Keratinocyte (primary cell): ENCODE results near the gene P3H2. TPM values are rescaled to one million over a fixed set of nuclear protein-coding genes. Genes with fewer than 3 reads are reported as not detected.

Source experiments
- DNase-seq: peaks from one replicate; pipeline ENCODE4 v3.0.0-alpha.2; 2011; ENCODE audit warnings: low read depth, missing footprints, low spot score
- FAIRE-seq: peaks from 2 replicates; lab custom pipeline; 2011; peaks lifted over from hg19 to GRCh38; lab: Jason Lieb, UNC
- H2AFZ ChIP-seq: 2 replicates; pipeline ENCODE4 v1.6.0; 2012; ENCODE audit warnings: low read length, control low read depth, inconsistent platforms; ENCODE audit not compliant: control insufficient read depth
- H3K27ac ChIP-seq: 2 replicates; pipeline ENCODE4 v1.5.1; 2011; ENCODE audit warnings: low read length; ENCODE audit not compliant: control insufficient read depth, insufficient read depth
- H3K27me3 ChIP-seq: 3 replicates; pipeline ENCODE4 v1.6.0; 2011; ENCODE audit warnings: low read length; ENCODE audit not compliant: control insufficient read depth, insufficient read depth; ENCODE audit errors: extremely low read depth
- H3K36me3 ChIP-seq, 2 experiments: 2 replicates in 1 of 2; 3 replicates in 1 of 2; pipeline ENCODE4 v1.5.1; 2011; ENCODE audit warnings: low read length in 2 of 2, mild to moderate bottlenecking in 1 of 2; ENCODE audit not compliant: control insufficient read depth in 2 of 2, insufficient read depth in 2 of 2; ENCODE audit errors: extremely low read depth in 1 of 2
- H3K4me1 ChIP-seq: 3 replicates; pipeline ENCODE4 v1.5.1; 2011; ENCODE audit warnings: low read length; ENCODE audit not compliant: control insufficient read depth, insufficient read depth; ENCODE audit errors: extremely low read depth
- H3K4me2 ChIP-seq: 3 replicates; pipeline ENCODE4 v1.6.0; 2011; ENCODE audit warnings: low read depth, low read length; ENCODE audit not compliant: control insufficient read depth, insufficient read depth; ENCODE audit errors: extremely low read depth
- H3K4me3 ChIP-seq, 3 experiments: fragments of 200-600 bp in 1 of 3; sonication (generic) in 1 of 3; 2 replicates in 2 of 3; 3 replicates in 1 of 3; pipeline ENCODE4 v1.5.1; 2011 to 2016; ENCODE audit warnings: low read length in 3 of 3, mild to moderate bottlenecking in 3 of 3, control low read depth in 2 of 3, inconsistent platforms in 1 of 3, low read depth in 1 of 3, mixed read lengths in 1 of 3, mixed run types in 1 of 3, moderate library complexity in 1 of 3; ENCODE audit not compliant: control insufficient read depth in 2 of 3, insufficient read depth in 2 of 3; ENCODE audit errors: extremely low read depth in 1 of 3
- H3K79me2 ChIP-seq: 2 replicates; pipeline ENCODE4 v1.6.0; 2012; ENCODE audit warnings: low read length; ENCODE audit not compliant: control insufficient read depth, insufficient read depth
- H3K9ac ChIP-seq: 3 replicates; pipeline ENCODE4 v1.6.0; 2011; ENCODE audit warnings: low read length; ENCODE audit not compliant: control insufficient read depth, insufficient read depth; ENCODE audit errors: extremely low read depth
- H3K9me1 ChIP-seq: 3 replicates; pipeline ENCODE4 v1.6.0; 2011; ENCODE audit warnings: low read length; ENCODE audit not compliant: control insufficient read depth, insufficient read depth; ENCODE audit errors: extremely low read depth
- H3K9me3 ChIP-seq: 2 replicates; pipeline ENCODE4 v1.5.1; 2012; ENCODE audit warnings: low read depth, low read length; ENCODE audit not compliant: control insufficient read depth
- H4K20me1 ChIP-seq: 3 replicates; pipeline ENCODE4 v1.6.0; 2011; ENCODE audit warnings: low read length; ENCODE audit not compliant: control insufficient read depth, insufficient read depth; ENCODE audit errors: extremely low read depth
- EZH2 ChIP-seq: IDR thresholded peaks from one replicate; pipeline ENCODE4 v1.6.1; 2012; ENCODE audit warnings: inconsistent platforms, mild to moderate bottlenecking, low read length, moderate library complexity
- dilution Hi-C: fragments of 300-500 bp; cut with MboI; formaldehyde crosslinking; loops from one replicate; pipeline ENCODE4 v1.7.0; 2020; ENCODE audit warnings: low sequenced_read_pairs; ENCODE audit not compliant: extremely low pct_ligation_motif_present
- polyA plus RNA-seq, 5 experiments: library from polyadenylated mRNA; depleted of rRNA in 3 of 5; stranded (reverse) in 3 of 5; stranded (forward) in 1 of 5; unstranded in 1 of 5; fragments of >200 nt; gene quantifications; 1 replicate in 1 of 5; 2 replicates in 3 of 5; 3 replicates in 1 of 5; pipeline versions ENCODE4 v1.2.1 to v1.2.3, GENCODE V29; 2011 to 2012; ENCODE audit warnings: missing spikeins in 2 of 5, low read depth in 1 of 5, low replicate concordance in 1 of 5
- TF ChIP-seq, protein P1 (sequence below), 3 experiments: IDR thresholded peaks in 1 of 3; conservative IDR thresholded peaks in 1 of 3; optimal IDR thresholded peaks in 1 of 3; 2 replicates in 2 of 3; 3 replicates in 1 of 3; pipeline versions ENCODE3 to v1.5.1; 2011; ENCODE audit warnings: low read length in 3 of 3, mild to moderate bottlenecking in 3 of 3, moderate library complexity in 2 of 3, control low read depth in 1 of 3, inconsistent platforms in 1 of 3; ENCODE audit not compliant: insufficient read depth in 2 of 3; ENCODE audit errors: extremely low read depth in 1 of 3

P3H2 gene
- polyA plus RNA-seq, 1 donor (not counting 4 experiments of a cell fraction or from before 2014, with no cell fraction given), result 115 TPM

DNA sequence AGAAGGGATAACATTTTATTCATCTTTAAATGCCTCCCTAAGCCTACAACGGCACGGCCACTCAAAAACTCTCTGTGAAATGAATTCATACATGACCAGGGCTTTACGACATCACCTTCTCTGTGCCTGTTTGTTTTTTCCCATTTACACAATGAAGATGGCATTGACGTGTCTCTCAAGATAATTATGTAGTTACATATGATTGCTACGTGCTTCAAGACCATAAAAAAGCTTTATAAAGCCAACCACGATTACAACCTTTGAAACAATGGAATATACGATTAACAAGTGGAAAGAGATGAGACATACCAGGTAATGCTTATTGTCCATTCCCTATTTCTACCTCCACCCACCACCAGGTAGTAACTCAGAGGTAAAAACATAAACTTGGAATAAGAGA is 168.4 kb downstream of the P3H2 start:
- FAIRE-seq, result no peak
- Histone ChIP-seq H3K9me3 (no peaks in the 10 kb centered on the region), H4K20me1 (no peaks in the 10 kb centered on the region), H3K4me2 (no peak overlapping the region), H3K4me3 (no peak overlapping the region), H3K79me2 (no peaks in the 10 kb centered on the region), H3K27me3 (no peaks in the 10 kb centered on the region), H3K27ac (no peak overlapping the region), H3K4me1 (peaks cover 55% of the 10 kb centered on the region), H3K9me1 (no peaks in the 10 kb centered on the region), H2AFZ (no peak overlapping the region), H3K36me3 (peaks cover 0 to 3% of the 10 kb centered on the region in 2 experiments), H3K9ac (no peak overlapping the region)
- no peak for TF ChIP-seq EZH2
- TF ChIP-seq, protein P1, sequence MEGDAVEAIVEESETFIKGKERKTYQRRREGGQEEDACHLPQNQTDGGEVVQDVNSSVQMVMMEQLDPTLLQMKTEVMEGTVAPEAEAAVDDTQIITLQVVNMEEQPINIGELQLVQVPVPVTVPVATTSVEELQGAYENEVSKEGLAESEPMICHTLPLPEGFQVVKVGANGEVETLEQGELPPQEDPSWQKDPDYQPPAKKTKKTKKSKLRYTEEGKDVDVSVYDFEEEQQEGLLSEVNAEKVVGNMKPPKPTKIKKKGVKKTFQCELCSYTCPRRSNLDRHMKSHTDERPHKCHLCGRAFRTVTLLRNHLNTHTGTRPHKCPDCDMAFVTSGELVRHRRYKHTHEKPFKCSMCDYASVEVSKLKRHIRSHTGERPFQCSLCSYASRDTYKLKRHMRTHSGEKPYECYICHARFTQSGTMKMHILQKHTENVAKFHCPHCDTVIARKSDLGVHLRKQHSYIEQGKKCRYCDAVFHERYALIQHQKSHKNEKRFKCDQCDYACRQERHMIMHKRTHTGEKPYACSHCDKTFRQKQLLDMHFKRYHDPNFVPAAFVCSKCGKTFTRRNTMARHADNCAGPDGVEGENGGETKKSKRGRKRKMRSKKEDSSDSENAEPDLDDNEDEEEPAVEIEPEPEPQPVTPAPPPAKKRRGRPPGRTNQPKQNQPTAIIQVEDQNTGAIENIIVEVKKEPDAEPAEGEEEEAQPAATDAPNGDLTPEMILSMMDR (optimal IDR thresholded peaks at IDR 0.05 in 1 of 3, IDR thresholded peaks at IDR 0.05 in 1 of 3, conservative IDR thresholded peaks at IDR 0.05 in 1 of 3; ENCODE audit: extremely low read depth in 1 of 3, insufficient read depth in 2 of 3, low read length in 3 of 3), result no peak
- dilution Hi-C loops, result loop anchor here (25.0 kb wide), 1 partner anchor 260 kb away; no protein-coding TSS in a partner anchor
- DNase-seq, result no peak

DNA sequence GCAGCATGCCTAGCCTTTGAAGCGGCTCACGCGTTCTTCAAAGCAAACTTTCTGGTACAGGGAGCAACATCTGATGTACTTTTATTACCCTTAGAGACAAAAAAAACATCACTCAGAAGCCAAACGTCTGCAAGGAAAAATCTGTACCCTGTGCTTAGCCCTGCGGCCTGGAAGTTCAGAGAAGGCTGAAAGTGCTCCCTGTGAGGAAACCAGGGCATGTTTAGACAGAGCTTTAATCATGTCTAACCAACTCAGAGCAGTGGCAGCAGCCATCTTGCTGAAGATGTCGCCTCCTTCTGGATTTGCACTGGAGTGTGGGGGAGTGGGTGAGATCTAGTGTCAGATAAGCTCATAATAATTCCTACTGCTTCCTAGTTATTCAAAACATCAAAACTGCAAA is 170.4 kb downstream of the P3H2 start:
- Histone ChIP-seq H3K79me2 (no peaks in the 10 kb centered on the region), H3K9me3 (no peaks in the 10 kb centered on the region), H3K27ac (peak overlapping the region; percentile 52), H3K9me1 (no peaks in the 10 kb centered on the region), H3K4me3 (no peak overlapping the region), H3K4me1 (peaks cover 55% of the 10 kb centered on the region), H3K36me3 (no peaks in the 10 kb centered on the region), H2AFZ (peak overlapping the region; percentile 44), H4K20me1 (no peaks in the 10 kb centered on the region), H3K9ac (peak overlapping the region; percentile 10), H3K27me3 (no peaks in the 10 kb centered on the region), H3K4me2 (peak overlapping the region; percentile 16)
- FAIRE-seq (peak; percentile 76), DNase-seq (no peak)
- TF ChIP-seq, protein P1 (optimal IDR thresholded peaks at IDR 0.05 in 1 of 3, IDR thresholded peaks at IDR 0.05 in 1 of 3, conservative IDR thresholded peaks at IDR 0.05 in 1 of 3; ENCODE audit: extremely low read depth in 1 of 3, insufficient read depth in 2 of 3, low read length in 3 of 3), result peak in 2 of 3 experiments; percentile 37 to 63
- TF ChIP-seq EZH2, result no peak
- dilution Hi-C loops, result loop anchor here (25.0 kb wide), 1 partner anchor 262 kb away; no protein-coding TSS in a partner anchor
